Stimulated activated CD8-positive, alpha-beta memory T cell treated with anti-CD3 and anti-CD28 coated beads, Interleukin-15, amount 100 ng/mL, for 4 hours (primary cell): Measurements from ENCODE around the gene BCAS3.
"Not testable (repeated sequence)": the region's sequence is repeated elsewhere in the genome, so short reads cannot be mapped to it uniquely, and the experiment has no call there.

Source experiments
- DNase-seq, 2 donors: peaks; one replicate each; pipeline ENCODE4 v3.0.0-alpha.2; 2020; ENCODE audit warnings: low read depth in 2 of 2

The BCAS3 gene

DNA sequence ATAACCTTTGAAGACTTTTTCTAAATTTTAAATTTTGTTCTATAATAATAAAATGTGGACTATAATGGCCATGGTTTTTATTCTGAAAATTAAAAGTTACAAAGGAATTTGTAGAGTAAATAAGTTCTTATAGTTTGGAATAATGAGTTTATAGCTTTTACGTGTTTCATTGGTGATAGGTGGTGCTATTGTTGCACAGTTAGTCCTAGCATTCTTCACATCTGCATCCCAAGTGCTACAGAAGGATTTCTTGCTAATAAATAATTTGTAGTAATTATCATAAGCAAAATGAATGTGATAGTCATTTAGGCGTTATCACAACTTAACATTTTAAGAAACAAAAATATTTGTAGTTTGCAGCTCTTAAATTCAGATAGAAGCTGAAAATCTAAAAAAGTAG, 67.9 kb downstream of the BCAS3 start:
- DNase-seq, result no peak

- DNase-seq, result no peak
Observed at GRCh38 chr17:60747069-60747808, 69.6 kb downstream of the BCAS3 start.

DNA sequence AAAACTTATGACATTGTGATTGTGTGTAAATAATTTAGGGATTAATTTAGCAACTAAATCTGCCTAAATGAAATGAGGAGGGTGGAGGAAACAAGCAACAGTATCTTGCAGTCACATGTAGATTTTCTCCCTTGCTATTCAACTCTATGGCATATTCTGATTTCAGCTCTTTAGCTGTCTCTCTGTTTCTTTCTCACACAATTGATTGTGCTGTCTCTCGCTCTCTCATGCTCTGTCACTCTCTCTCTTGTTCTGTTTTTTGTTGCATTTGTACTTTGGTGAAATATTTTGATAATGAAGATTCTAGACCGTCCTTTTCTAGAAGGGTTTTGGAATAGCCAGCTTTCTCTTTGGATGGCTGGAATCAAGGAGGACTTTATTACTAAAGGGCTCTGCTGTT, 70.6 kb downstream of the BCAS3 start:
- no peak for DNase-seq

GRCh38 chr17:60749050-60749449, 71.4 kb downstream of the BCAS3 start:
- DNase-seq, result no peak

DNA sequence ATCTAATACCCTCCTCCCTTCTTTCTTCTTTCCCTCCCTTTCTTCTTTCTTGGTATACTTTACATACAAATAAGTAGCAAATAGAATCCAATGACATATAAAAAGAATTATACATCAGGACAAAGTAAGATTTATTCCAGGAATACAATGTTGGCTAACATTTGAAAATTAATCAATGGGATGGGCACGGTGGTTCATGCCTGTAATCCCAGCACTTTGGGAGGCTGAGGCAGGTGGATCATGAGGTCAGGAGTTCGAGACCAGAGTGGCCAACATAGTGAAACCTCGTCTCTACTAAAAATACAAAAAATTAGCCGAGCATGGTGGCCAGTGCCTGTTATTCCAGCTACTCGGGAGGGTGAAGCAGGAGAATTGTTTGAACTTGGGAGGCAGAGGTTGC, 72.1 kb downstream of the BCAS3 start:
- DNase-seq, result no peak

GRCh38 chr17:60750640-60751039, 73.0 kb downstream of the BCAS3 start:
- DNase-seq, result no peak

DNA sequence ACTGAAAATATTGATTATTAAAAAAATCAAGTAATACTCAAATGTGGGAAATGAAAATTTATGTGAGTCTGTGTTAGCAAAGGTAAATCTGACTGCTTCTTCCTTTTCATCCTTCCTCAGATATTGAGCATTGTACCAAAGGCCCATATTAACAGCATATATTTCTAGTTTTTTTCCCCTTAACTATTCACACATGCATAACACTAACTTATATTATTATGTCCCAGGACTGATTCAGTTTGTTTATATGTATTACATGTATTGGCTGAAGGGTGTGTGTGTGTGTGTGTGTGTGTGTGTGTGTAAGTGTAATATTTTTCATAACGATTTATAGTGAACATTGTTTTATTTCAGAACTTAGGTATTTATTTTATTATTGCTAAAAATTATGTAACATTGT, 74.2 kb downstream of the BCAS3 start:
- DNase-seq, result no peak

DNA sequence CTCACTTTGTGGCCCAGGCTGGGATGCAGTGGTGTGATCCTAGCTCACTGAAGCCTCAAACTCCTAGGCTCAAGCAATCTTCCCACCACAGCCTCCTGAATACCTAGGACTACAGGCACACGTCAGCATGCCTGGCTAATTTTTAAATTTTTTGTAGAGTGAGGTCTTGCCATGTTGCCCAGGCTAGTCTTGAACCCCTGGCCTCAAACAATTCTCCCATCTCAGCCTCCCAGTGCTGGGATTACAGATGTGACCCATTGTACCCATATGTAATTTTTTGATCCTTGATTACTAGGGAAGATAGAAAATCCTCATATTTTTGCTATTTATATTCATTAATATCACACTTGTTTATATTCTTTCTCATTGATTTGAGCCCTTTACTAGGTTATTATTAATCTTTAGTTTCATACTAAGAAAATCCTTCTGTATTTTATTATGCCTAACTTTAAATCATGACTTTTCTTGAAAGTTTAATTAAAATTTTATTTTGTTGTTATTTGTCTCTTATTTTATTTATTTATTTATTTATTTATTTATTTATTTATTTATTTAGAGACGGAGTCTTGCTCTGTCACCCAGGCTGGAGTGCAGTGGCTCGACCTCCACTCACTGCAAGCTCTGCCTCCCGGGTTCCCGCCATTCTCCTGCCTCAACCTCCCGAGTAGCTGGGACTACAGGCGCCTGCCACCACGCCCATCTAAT, 75.4 kb downstream of the BCAS3 start:
- DNase-seq, result no peak

GRCh38 chr17:60754057-60754604, 76.5 kb downstream of the BCAS3 start:
- DNase-seq, result no peak

DNA sequence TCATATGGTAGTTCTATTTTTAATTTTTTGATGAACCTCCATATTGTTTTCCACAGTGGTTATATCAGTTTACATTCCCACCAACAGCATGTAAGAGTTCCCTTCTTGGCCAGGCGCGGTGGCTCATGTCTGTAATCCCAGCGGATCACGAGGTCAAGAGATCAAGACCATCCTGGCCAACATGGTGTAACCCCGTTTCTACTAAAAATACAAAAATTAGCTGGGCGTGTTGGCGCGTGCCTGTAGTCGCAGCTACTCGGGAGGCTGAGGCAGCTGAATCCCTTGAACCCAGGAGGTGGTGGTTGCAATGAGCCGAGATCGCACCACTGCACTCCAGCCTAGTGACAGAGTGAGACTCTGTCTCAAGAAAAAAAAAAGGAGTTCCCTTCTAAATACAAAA, 79.1 kb downstream of the BCAS3 start:
- not testable (repeated sequence) for DNase-seq

GRCh38 chr17:60757437-60757836, 79.8 kb downstream of the BCAS3 start:
- no peak for DNase-seq

GRCh38 chr17:60759756-60760155, 82.1 kb downstream of the BCAS3 start:
- DNase-seq, result no peak

DNA sequence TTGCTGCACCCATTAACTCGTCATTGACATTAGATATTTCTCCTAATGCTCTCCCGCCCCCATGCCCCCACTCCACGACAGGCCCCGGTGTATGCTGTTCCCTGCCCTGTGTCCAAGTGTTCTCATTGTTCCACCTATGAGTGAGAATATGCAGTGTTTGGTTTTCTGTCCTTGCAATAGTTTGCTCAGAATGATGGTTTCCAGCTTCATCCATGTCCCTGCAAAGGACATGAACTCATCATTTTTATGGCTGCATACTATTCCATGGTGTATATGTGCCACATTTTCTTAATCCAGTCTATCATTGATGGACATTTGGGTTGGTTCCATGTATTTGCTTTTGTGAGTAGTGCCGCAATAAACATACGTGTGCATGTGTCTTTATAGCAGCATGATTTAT, 83.7 kb downstream of the BCAS3 start:
- DNase-seq, result not testable (repeated sequence)

- DNase-seq, result no peak
Observed at GRCh38 chr17:60766778-60767190, 89.1 kb downstream of the BCAS3 start.

GRCh38 chr17:60767744-60768308, 90.2 kb downstream of the BCAS3 start:
- DNase-seq, result no peak

DNA sequence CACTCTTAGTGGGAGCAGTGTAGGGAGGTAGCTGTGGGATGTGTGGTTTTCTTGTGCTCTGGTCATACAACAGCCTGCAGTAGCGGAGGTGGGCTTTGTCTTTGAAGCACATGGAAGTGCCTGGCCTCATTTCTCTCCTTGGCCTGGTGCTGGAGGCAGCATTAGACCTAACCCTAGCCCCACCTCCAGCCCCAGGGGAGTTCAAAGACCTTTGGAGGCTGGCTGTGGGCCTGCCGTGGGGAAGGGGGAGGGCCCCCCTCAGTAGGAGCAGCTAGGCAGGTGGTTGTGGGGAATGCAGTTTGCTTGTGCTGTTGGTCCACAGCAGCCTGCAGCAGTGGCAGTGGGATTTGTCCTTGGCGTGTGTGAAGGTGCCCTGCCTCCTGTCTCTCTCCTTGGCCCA, 91.7 kb downstream of the BCAS3 start:
- DNase-seq, result no peak

GRCh38 chr17:60770946-60771422, 93.3 kb downstream of the BCAS3 start:
- no peak for DNase-seq

GRCh38 chr17:60771621-60772020, 94.0 kb downstream of the BCAS3 start:
- not testable (repeated sequence) for DNase-seq

GRCh38 chr17:60773552-60773951, 95.9 kb downstream of the BCAS3 start:
- DNase-seq, result no peak

- DNase-seq, result no peak
Observed at GRCh38 chr17:60781880-60782412, 104.3 kb downstream of the BCAS3 start.

DNA sequence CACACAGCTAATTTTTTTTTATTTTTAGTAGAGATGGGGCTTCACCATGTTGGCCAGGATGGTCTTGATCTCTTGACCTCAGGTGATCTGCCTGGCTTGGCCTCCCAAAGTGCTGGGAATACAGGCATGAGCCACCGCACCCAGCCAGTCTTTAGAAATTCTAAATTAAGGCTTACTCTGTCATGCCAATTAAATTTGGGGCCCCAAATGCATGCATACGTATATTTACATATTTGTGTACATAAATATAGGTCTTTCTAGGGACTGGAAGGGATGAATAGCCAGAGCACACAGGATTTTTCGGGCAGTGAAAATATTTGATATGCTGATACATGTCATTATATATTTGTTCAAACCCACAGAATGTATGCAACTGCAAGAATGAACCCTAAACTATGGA, 105.1 kb downstream of the BCAS3 start:
- DNase-seq, result no peak

- DNase-seq, result no peak
Observed at GRCh38 chr17:60790205-60790604, 112.6 kb downstream of the BCAS3 start.
